SW480 (cell line): ENCODE measurements around the gene SCYGR5.
"Not testable (repeated sequence)": the region's sequence is repeated elsewhere in the genome, so short reads cannot be mapped to it uniquely, and the experiment has no call there.

Experiments used
- DNase-seq: peaks from one replicate; pipeline ENCODE4 v3.0.0-alpha.2; 2016; ENCODE audit warnings: low spot score

Gene SCYGR5

DNA sequence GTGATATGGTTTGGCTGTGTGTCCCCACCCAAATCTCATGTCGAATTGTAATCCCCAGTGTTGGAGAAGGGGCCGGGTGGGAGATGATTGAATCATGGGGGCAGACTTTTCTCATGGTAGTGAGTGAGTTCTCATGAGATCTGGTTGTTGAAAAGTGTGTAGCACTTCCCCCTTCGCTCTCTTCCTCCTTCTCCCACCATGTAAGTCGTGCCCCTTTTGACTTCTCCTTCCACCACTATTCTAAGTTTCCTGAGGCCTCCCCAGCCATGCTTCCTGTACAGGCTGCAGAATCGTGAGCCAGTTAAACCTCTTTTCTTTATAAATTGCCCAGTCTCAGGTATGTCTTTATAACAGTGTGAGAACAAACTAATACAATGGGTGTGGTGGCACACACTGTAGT lies 7.0 kb downstream of the SCYGR5 start:
- DNase-seq: not testable (repeated sequence)

GRCh38 chr2:227674485-227674884 lies 7.9 kb downstream of the SCYGR5 start:
- DNase-seq: no peak

DNA sequence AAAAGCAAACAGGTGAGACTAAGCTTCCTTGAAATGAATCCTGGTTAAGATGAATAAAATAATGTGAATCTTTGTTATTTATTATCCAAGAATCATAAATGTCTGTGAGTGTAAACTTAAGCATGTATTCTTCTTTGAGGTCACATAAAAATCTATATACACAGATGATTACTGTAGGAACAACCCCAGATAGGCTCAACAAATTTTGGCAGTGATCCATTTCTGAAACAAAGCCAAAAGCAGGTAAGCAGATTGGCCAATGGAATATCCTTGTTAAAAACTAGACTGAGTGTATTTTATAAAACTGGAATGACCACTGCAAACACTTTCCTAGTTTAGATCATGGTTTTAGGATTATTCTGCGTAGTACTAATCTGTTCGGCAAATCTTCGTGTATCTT lies 11.3 kb downstream of the SCYGR5 start:
- DNase-seq: no peak

GRCh38 chr2:227684258-227684657 lies 17.7 kb downstream of the SCYGR5 start:
- no peak for DNase-seq

DNA sequence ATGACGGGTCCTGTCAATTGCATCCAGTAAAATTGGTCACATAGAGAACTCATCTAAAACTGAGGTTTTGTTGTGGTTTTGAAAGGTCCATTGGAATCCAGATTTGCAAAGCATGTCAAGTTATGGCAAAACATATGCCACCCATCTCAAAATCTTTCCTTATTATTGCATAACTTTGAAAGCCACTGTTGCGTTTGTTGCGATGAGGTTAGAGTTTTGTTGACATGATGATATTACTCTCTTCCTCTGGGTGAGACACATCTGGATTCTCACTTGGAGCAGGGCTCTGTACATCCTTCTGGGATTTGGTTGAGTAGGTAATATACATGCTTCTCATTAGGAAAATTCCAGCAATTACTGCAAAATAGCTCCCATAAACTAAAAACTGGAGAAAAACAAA lies 20.6 kb downstream of the SCYGR5 start:
- no peak for DNase-seq

DNA sequence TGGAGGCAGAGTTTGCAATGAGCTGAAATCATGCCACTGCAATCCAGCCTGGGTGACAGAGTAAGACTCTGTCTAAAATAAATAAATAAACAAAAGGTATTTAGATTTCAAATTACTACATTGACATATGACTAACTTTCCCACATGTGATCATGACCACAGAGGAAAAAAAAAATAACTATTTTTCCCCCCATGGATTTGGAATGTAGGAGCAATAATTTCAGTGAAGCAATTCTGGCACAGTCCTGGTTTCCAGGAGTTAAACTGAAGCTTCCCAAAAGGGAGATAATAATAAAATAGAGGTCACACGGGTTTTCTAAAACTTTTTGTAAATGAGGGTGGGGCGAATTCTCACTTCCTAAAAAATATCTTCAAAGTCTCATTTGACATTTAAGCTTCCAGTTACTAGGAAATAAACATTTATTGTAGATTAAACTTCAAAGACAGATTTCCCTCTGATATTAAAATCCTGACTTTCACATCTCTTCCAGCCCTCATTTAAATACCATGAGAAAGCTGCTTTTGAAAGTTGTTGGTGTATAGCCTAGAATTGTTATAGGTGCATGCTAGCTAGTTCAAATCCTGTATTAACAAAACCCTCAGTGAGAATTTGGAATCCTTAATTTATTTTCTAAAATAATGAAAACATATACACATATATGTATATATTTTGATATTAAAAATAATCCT lies 30.5 kb downstream of the SCYGR5 start:
- no peak for DNase-seq

- no peak for DNase-seq
Observed at GRCh38 chr2:227701556-227701955, 35.0 kb downstream of the SCYGR5 start.

DNA sequence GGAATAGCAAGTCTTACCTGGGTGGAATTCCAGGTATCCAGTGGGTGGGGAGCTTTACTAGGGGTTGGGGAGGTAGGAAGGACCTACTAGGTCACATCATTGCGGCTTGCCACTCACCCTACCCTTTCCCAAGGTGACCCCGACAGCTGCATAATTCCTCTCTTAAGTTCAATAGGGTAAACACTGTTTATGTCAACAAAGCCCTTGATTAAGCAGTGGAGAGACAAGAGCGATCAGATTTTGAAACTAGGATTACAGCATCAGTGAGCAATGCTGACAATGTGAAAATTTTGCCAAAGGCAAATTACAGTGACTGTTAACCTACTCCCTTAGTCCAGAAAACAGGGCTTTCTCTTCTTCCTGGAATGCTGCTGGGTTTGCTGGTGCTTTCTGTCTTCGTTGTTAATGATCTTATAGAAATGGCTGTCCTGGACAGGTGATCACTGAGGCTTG lies 36.7 kb downstream of the SCYGR5 start:
- no peak for DNase-seq

- DNase-seq: no peak
Observed at GRCh38 chr2:227703961-227704360, 37.4 kb downstream of the SCYGR5 start.

- no peak for DNase-seq
Observed at GRCh38 chr2:227706859-227707258, 40.3 kb downstream of the SCYGR5 start.

DNA sequence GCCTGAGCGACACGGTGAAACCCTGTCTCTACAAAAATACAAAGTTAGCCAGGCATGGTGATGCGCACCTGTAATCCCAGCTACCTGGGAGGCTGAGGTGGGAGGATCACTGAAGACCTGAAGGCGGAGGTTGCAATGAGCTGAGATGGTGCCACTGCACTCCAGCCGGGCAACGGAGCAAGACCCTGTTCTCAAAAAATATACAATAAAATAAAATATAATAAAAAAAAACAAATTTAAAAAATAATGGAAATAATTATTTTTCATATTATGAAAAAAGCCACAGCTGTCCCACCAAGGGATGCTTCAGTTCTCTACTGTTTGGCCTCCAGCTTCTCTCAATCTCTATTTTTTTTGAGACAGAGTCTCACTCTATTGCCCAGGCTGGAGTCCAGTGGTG lies 40.8 kb downstream of the SCYGR5 start:
- no peak for DNase-seq

GRCh38 chr2:227710986-227711385 lies 44.4 kb downstream of the SCYGR5 start:
- DNase-seq: no peak

DNA sequence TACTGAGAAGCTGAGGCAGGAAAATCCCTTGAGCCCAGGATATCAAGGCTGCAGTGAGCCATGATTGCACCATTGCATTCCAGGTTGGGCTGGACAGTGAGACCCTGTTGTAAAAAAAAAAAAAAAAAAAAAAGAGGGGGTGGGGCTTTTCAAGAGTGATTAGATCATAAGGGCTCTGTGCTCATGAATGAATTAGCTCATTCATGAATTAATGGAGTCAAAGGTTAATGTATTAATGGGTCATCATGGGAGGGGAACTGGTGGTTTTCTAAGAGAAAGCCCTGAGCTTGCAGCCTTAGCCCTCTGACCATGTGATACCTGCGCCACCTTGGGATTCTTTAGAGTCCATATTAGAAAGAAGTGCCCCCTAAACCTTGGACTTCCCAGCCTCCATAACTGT lies 46.7 kb downstream of the SCYGR5 start:
- no peak for DNase-seq

DNA sequence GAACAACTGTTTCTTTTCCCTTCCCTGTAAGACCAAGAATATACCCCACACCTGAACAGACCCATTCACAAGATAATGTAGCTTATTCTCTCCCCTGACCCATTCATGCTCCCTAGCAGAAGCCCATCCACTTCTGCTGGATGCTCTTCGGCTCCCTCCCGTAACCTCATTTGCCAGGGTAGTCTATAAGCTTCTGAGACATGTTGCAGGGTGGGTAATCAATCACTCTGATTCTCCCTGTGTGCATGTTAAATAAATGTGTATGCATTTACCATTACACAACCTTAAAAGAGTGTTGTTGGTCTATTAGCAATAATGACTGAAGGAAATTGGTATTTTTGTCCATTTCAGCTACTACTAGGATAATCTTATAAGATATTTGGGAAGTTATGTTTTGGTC lies 49.9 kb downstream of the SCYGR5 start:
- no peak for DNase-seq
